Stimulated activated CD4-positive, alpha-beta T cell treated with anti-CD3 and anti-CD28 coated beads, Interleukin-15, amount 100 ng/mL, for 1 hour (primary cell): ENCODE data around the gene CCER1.

ENCODE experiments used
- DNase-seq, 2 donors: peaks; one replicate each; pipeline ENCODE4 v3.0.0-alpha.2; 2020; ENCODE audit warnings: low read depth in 1 of 2, low spot score in 1 of 2

The CCER1 gene

DNA sequence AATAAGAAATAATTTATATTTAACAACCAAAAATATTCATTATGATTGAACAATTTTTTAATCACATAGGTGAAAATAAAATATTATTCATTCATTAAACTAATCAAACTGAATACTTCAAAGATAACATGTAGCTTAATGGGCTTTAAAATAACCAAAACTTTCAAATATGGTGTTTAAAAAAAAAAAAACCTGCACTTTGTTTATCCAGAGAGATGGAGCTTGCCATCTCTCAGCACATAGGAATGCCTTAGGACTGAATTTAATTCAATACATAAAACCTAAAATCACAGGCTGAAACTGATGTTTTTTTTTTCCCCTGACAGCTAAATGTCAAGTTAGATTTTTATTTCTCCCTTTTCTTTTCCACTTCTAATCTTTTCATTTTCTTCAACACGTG, 14.4 kb upstream of the CCER1 start:
- no peak for DNase-seq

DNA sequence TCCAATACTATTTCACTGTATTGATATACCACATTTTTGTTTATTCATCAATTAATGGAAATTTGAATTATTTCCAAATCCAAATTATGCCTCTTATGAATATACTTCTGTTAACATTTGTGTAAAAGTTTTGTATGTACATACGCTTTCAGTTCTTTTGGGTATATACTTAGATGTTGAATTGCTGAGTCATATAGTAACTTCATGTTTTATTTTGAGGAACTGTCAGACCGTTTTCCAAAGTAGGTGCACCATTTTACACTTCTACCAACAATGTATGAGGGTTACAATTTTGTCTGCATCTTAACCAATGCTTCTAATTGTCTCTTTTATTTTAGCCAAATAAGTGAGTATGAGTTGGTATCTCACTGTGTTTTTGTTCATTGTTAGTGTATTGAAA, 10.2 kb upstream of the CCER1 start:
- DNase-seq = no peak

DNA sequence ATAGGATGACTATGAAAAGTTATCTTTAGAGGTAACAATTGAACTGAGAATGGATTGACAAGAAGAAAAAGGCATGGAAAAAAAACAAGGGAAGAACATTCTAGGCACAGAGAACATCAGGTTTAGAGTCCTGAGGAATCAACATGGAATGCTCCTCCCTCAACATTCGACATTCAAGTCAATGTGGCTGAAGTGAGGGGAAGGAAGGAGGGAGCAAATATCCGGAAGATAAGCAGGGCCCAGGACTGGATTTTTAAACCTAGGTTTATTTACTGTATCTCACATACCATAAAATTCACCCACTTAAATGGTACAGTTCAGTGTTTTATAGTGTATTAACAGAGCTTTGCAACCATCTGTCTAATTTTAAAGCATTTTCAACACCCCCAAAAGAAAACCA, 9.6 kb upstream of the CCER1 start:
- DNase-seq = no peak

DNA sequence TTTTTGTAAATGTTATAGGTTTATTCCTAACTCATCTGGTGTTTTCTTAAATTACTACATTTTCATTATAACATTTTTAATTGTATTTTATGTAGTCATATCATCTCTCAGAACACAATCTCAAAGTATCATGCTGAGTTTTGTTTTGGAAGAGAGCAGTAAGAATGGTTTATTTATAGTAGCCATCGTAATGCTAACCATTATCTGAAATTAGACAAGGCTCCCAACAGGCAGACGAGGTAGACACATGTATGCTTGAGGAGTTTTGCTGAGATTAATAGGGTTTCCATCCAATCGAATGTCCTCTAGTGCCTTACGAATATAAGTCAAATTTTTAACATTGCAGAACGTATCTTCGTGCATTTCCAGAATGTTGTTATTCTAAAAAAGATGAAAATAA, 9.0 kb upstream of the CCER1 start:
- DNase-seq = no peak

DNA sequence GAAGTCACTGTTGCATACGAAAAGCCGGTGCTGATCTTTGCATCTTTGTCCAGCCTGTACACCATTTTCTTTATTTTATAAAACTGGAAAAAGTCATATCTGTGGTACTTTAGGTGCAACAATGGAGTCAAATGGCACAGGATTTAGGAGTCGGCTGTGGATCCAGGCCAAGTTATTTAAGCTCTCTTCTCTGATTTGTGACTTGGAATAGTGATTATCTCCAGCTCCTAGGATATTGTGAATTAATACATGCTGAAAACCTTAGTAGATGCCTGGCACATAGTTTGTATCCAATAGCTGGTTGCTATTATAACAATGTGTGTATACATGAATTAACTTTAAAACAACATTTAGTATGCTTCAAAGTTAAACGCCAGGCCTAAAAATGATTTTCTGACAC, 6.2 kb upstream of the CCER1 start:
- no peak for DNase-seq

DNA sequence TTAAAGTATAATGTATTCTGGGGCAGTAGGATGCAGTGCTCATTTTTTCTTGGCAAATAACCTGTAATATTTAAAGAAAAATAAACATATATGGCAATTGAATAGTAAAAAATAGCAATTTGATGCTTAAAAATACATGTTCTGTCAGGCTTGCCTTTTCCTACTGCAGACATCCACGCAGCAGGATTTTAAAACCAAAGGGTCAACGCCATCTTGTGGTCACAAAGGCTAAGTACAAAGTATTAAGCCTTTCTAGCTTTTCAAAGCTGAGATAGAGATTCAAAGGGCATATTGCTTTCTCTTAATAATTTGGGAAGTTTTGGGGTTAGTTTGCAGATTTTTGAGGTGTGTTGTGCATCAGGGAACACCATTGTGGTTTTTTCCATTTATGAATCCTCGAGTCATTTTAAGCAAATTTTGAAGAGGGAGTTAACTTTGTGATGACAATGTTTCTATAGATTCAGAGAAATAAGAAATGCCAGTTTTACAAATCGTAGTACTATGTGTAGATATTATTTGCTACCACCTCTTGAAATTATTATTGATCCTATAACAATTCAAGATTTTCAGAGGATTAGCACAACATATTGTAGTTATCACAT, 4.7 kb upstream of the CCER1 start:
- DNase-seq = no peak

DNA sequence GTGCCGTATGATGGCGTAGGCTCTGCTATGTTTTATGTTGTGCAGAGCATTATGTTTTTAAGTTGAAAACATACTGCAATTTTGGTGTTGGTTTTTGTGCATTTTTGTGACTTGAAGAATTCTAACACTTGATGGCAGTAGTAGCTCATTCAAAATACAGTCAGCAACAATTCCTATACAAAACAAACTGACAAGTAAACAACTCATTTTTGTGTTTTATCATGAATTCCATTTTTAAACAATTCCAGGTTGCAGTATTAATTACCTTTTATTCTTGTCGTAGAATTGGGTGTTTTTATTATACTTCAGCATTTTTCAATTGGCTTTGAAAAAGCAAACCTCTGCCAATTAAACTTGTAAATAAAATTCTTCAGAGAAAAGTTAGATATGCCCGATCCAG, 4.1 kb upstream of the CCER1 start:
- DNase-seq = no peak

DNA sequence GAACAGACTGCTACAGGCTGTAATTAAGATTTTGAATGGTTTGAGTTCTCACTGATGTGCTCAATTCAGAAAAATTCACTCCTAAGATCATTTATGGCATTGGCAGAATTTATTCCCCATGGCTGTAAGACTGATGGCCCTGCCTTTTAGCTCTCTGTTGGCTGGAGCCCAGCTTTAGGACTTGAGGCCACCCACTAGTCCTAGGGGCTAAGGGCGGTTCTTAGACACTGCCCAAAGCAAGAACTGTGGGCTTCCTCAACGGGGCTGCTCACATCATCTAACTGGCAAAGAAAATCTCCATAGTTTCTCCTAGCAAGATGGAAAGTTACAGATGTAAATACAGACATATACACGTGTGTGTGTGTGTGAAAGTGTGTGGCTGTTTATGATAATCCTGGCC, 3.4 kb upstream of the CCER1 start:
- DNase-seq = no peak

DNA sequence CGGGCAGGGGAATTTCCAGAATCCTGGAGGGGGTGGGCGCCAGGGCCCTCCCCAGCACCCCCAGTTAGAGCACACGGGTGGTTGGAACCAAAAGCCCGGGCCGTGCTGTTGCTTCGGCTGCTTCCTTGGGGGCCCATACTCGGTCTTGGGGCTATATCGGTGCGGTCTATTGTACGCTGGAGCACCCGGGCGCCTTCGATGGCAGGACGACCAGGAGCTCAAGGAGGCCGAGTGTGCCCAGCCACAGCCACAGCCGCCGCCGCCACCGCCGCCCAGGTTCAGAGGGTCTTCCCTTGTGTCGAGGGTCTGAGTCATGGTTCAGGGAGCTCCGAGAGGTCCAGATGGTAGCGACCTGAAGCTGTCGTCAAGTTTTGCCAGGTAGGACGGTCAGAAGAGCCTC, 548 bp downstream of the CCER1 start:
- DNase-seq = no peak

DNA sequence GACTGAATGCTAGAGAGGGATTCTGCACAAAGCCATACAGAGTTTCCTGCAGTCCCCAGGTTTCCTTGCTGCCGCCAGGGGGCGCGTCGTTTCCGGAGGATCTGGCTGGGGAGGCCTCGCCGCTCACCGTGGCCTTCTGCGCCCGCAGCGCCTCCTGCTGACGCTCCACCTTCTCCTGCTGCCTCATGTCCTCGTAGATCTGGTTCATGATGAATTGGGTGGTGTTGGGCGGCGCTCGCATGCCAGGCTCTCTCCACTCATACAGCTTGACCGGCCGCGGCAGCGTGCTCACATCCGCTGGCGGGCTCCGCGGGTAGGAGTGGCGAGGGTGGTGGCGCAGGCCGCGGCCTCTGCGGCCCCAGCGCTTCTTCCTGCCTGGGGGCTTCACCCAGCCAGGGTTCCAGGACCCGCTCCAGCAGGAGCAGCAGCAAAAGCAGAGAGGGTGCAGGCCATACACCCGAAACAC, 987 bp downstream of the CCER1 start:
- peak in 1 of 2 donors; percentile 3 for DNase-seq

DNA sequence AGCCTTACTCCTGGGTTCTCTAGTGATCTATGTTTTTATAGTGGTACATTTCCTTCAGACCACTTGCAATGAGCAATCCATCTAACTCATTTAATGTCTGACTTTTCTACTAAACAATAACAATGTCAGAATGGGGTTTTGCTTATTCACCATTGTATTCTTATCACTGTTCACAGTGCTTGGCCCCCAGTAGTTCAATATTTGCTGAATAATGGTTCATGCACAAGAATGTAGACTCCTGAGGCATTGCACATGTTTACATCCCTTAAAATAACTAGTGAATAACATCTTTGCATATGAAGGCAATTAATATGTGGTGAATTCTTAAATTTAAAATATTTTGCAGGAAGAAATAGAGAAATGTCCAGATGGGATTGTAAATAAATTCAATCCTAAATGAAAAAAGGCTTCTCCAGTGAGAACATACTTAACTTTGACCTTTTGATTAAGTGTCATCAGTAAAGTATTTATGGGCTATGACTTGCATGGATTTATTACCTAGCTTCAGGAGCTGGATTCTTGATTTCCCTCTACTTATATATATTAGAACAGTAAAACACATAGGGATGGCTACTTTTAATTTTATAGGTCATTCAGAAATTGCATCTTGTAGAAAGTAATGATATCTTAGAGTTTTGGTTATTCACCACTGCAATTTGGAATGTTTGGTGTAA, 3.4 kb downstream of the CCER1 start:
- no peak for DNase-seq

DNA sequence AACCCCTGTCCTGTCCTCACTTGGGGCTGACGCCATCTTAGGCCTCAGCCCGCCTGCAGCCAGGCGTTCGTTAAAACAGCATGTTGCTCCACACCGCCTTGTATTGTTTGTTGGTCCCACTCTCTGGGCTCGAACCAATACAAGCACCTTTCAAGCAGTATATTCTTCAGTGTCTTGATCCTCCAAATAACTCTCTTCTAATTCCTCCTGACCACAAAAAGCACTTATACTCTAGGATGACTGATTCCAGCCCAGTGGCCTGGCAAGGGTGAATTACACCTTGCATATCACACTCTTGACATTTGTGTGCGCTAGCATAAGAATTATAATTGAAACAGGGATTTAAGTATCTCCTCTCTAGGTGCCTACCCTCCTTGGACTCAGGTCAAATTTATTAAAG, 7.1 kb downstream of the CCER1 start:
- DNase-seq = no peak

DNA sequence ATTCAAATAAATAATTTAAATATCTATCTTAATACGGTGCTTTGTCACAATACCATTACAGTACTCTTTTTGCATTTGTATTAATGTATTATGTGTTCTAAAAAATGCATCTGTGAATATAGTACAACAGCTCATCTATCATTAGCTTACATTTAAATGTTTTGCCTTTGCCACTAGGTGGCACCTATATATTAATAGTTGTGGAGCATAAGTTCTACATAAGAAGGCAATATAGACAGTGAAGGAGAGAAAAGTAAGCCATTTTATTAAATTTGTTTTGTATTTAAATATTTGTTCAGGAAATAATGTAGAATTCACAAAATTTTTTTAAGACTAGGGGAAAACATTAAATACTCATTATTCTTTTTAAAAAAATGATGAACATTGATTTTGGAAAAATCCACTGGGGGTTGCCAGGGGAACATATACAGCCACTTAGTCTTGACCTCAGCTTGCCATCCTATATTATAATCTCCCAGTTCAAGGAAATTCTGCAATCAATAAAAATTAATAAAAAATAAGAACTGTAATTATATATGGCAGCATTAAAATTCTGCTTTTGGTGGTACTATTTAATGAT, 9.8 kb downstream of the CCER1 start:
- no peak for DNase-seq

DNA sequence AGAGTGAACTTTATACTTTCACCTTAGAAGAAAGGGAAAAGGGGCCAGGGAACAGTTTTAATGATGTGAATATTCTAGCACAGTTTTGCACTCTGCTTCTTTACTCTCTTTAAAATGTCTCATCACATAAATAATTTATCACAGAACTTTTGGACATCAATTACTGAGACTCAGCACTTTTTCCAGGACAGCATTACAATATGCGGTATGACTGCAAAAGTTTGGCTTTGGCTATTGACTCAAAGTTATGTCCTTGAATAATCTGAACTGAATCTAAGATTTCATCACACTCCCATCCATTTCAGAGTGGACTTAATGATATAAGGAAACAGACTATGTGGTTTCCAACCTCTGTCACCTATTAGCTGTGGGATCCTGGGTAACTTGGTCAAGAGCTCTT, 11.7 kb downstream of the CCER1 start:
- DNase-seq = no peak

DNA sequence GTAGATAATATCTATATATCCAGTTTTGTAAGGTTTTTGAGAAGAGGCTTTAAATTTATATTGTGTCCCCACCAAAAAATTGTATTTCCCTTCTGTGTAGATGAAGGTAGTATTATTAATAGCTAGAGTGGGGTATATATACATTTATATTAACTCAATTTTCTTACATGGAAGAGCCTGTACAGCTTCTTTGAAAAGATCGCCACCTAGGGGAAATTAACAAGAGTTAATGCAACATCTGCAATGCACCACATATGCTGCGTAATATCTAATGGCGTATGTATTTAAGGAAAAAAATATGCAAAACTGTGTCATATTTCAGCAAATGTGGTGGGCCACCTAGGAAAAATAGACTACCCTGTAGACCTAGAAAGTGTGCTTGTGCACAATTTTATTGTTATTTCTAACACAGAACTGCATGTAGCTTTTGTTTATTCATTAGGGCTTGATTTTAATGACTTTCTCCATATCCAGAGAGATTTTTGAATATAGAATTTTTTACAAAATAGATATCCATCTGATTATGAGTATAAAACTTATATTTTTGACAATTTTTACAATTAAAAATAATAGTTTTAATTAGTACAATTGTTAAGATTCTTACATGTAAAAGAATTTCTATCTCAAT, 14.0 kb downstream of the CCER1 start:
- DNase-seq = no peak

DNA sequence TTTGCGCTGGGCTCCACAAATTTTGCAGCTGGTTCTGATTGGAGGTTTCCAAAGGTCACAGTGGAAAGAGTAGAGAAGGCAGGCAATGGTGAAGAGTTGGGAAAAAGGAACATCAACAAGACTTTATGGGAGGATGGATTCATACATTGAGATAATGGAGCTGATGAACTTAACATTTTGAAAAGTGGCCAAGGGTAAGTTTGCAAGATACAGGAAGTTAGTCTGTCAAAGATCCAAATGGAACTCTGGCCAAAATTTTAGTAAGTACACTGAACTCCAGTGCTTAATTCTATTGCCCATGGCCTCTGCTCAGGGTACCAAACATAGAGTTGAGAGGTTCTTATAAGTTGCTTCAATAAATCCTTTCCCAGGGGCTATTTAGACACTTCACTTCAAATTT, 15.6 kb downstream of the CCER1 start:
- no peak for DNase-seq

DNA sequence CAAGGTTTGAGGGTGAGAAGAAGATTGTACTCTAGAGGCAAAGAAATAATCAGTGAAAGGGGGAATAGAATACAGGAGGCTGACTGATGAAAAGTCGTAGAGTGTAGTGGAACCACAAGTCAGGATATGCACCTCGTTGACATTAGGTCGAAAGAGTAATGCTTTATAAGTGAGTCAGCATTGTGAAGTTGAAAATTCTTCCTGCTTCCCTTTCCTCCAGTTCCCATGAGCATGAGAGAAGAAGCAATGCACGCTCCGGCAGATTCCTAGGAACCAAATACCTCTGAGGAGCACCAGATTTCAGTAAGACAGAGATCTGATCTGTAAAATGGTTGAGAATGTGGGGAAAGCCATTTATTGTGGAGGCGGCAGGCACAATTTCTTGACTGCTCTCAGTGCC, 16.5 kb downstream of the CCER1 start:
- no peak for DNase-seq

DNA sequence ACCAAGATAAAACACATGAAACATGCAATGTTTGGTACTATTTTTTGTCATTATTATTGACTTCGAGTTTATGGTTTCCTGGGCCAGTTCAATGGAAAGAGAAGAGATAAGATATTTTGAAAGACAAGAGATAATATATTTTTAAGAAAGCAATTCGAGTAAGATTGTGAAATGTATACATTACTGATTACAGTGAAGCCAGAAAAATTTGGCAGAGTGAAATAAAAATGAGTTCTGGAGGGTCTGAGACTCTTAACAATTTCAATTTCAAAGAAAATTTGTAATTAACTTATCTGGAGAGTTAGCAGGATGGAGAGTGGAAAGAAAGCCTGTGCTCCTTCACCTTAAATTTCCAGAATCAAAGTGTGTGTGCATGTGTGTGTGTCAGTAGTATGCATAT, 17.3 kb downstream of the CCER1 start:
- DNase-seq = no peak

DNA sequence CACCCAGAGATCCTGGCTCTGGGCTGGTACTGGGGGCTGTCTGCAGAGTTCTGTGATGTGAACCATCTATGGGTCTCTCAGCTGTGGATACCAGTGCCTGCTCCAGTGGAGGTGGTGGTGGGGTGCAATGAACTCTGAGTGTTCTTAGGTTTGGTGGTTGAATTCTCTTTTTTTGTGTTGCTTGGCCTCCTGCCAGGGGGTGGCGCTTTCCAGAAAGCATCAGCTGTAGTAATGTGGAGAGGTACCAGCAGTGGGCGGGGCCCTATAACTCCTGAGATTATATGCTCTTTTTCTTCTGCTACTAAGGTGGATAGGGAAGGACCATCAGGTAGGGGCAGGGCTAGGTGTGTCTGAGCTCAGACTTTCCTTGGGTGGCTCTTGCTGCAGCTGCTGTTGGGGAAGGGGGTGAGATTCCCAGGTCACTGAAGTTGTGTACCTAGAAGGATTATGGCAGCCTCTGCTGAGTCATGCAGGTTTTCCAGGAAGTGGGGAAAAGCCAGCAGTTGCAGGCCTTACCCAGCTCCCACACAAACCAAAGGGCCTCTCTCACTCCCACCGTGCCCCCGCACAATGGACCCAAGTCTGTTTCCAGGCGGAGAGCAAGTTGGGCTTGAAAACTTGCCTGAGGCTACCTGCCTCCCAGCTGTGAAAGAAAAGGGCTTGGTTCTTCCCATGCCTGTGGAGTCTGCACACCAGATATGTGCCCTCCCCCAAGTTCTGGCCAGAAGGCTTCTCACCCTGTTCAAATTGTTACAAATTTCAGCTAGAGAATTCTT, 18.6 kb downstream of the CCER1 start:
- DNase-seq = no peak

DNA sequence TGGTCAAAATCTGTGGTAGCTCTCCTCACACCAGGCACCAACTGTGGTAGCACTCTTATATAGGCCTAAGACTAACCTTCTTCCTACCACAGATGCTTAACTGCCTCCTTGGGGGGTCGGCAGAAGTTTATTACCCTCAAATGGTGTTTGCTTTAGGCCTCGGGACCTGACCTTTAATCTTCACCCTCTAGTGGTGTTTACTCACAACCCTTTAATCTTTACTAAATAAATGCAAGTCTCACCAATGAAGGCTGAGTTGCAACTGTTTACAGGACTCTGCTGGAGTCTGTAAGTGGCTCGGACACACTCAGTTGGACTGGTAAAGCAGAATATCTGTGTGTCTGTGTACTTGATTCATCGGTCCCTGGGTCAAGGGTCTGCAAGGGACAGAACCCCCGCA, 29.4 kb downstream of the CCER1 start:
- no peak for DNase-seq

DNA sequence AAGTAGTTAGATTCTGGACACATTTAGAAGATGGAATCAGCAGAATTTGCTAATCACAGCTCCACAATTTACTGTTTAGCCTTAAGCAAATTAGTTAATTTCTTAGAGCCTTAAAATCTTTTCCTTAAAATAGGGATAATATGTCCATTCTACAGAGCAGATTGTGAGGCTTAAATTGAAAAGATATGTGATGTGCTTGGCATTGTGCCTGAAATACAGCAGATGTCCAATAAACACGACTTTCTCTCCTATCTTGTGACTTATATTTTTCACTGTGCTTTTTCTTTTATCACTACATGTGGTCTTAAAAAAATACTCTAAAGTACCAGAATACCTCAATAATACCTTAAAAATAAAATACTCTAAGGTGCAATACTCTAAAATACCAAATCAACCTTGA, 30.6 kb downstream of the CCER1 start:
- no peak for DNase-seq

DNA sequence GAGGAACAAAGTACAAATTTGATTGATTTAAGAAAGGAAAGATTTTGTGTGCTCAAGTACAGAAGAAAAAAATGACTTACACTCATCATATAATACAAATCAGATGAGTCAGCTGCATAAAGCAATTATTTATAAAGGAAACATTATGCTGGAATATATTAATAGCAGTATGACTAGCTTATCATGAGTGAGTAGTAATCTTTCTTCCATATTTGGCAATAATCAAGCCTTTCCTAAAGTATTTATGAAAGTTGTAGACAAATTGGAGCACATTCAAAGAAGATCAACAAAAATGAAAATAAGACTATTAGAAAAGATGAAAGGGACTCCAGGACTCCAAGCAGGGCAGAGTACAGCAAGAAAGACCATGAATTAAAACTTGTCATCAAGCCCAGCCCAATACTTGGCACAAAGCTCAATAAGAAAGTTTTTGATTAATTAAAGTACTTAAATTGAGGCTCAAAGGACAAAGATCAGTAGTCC, 32.8 kb downstream of the CCER1 start:
- DNase-seq = no peak
